Measurements from ENCODE around the gene SLC27A2.

- TF ChIP-seq CTCF (conservative IDR thresholded peaks at IDR 0.05; ENCODE audit: low read depth in 2 of 2) = no peak
- no peak for TF ChIP-seq EZH2 (IDR thresholded peaks at IDR 0.05; ENCODE audit: low read depth, unreplicated experiment)
- no peak for TF ChIP-seq JUNB (IDR thresholded peaks at IDR 0.05; ENCODE audit: unreplicated experiment)
- TF ChIP-seq EZH2phosphoT487 (IDR thresholded peaks at IDR 0.05; ENCODE audit: unreplicated experiment) = no peak
- TF ChIP-seq, protein P1, sequence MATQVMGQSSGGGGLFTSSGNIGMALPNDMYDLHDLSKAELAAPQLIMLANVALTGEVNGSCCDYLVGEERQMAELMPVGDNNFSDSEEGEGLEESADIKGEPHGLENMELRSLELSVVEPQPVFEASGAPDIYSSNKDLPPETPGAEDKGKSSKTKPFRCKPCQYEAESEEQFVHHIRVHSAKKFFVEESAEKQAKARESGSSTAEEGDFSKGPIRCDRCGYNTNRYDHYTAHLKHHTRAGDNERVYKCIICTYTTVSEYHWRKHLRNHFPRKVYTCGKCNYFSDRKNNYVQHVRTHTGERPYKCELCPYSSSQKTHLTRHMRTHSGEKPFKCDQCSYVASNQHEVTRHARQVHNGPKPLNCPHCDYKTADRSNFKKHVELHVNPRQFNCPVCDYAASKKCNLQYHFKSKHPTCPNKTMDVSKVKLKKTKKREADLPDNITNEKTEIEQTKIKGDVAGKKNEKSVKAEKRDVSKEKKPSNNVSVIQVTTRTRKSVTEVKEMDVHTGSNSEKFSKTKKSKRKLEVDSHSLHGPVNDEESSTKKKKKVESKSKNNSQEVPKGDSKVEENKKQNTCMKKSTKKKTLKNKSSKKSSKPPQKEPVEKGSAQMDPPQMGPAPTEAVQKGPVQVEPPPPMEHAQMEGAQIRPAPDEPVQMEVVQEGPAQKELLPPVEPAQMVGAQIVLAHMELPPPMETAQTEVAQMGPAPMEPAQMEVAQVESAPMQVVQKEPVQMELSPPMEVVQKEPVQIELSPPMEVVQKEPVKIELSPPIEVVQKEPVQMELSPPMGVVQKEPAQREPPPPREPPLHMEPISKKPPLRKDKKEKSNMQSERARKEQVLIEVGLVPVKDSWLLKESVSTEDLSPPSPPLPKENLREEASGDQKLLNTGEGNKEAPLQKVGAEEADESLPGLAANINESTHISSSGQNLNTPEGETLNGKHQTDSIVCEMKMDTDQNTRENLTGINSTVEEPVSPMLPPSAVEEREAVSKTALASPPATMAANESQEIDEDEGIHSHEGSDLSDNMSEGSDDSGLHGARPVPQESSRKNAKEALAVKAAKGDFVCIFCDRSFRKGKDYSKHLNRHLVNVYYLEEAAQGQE (IDR thresholded peaks at IDR 0.05; ENCODE audit: unreplicated experiment) = no peak
- TF ChIP-seq POLR2AphosphoS5 (IDR thresholded peaks at IDR 0.05; ENCODE audit: low read depth) = no peak
- TF ChIP-seq NANOG (IDR thresholded peaks at IDR 0.05; ENCODE audit: borderline replicate concordance) = no peak
- TF ChIP-seq CREB1 (CRISPR knock-in tag; IDR thresholded peaks at IDR 0.05; ENCODE audit: low read depth) = no peak
Measured at GRCh38 chr15:50146632-50147031, 35.4 kb upstream of the SLC27A2 start.

Data from GM23338 (cell line).